NCI-H146 (cell line): ENCODE data around the gene C10orf90.

Source experiments
- DNase-seq: peaks from one replicate; lab custom pipeline; 2025; lab: John Stamatoyannopoulos, UW

Gene C10orf90, protein sequence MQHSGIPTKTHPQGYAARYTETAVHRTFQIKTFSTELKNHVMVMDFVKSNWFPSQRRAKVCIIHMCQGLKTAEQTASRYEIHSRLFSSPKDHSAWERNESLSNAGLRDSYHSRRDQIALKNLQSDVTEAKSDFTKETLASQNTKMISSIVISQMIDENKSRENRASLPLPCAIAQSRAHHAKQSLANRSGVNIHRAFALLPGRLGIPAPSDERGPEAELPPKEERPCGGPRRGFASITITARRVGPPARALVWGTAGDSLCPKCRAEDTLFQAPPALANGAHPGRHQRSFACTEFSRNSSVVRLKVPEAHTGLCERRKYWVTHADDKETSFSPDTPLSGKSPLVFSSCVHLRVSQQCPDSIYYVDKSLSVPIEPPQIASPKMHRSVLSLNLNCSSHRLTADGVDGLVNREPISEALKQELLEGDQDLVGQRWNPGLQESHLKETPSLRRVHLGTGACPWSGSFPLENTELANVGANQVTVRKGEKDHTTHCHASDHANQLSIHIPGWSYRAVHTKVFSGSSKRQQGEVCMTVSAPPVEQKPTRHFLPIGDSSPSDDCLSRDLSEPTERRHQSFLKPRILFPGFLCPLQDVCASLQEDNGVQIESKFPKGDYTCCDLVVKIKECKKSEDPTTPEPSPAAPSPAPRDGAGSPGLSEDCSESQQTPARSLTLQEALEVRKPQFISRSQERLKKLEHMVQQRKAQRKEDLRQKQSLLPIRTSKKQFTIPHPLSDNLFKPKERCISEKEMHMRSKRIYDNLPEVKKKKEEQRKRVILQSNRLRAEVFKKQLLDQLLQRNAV

GRCh38 chr10:126670056-126670894, at the start of gene C10orf90:
C10orf90 (minus strand) TSS chr10:126670693; CDS start chr10:126670480, 213 bp downstream.
- peak; percentile 26 for DNase-seq

GRCh38 chr10:126716366-126716765, 45.9 kb upstream of the C10orf90 start:
- DNase-seq = peak; percentile 36

GRCh38 chr10:126713594-126713993, 43.1 kb upstream of the C10orf90 start:
- DNase-seq = no peak

GRCh38 chr10:126712681-126713080, 42.2 kb upstream of the C10orf90 start:
- DNase-seq = peak; percentile 6

DNA sequence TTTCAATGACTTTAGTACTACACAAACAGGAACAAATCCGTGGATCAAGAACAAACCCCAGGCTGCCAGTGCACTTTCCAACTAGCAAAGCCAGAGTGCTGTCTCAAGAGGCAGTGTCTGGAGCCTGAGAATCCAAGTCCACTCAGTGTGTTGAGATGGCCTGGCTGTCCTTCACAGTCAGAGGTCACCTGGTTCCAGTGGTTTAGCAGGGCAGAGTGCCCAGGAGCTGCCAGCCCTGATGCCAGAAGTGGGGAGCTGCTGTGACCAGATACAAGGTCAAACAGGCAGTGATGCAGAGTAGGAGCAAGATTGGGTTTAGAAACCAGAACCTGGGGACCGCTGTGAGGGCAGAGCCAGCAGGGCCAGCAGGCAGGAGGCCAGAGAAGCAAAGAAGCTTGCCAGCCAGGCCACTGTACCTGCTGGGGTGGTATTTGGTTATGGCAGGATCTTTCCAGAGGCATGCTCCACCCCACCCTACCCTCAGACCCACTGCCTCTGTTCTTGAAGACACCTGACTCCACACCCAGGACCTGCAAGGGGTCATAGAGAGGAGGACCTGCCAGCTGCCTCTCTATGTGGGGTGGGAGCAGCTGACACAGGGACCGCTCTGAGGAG, 35.6 kb upstream of the C10orf90 start:
- no peak for DNase-seq

DNA sequence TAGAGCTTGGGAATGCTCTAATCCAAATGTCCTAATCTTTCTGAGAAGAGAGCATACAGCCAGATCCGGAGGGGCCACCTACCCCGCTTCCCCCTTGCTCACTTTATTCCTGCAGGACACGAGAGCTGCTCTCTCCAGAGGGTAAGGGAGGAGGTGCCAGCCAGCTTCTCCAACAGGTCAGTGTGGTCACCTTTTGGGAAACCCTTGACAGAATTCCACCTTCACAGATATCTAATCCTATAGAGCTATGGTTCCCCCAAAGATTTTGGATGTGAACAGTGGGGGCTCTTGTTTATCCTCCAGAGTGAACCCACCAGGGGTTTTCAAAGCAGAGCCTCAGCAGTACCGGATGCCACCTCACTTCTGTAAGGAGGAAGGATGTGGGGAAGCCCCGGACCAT, 34.6 kb upstream of the C10orf90 start:
- DNase-seq = no peak

DNA sequence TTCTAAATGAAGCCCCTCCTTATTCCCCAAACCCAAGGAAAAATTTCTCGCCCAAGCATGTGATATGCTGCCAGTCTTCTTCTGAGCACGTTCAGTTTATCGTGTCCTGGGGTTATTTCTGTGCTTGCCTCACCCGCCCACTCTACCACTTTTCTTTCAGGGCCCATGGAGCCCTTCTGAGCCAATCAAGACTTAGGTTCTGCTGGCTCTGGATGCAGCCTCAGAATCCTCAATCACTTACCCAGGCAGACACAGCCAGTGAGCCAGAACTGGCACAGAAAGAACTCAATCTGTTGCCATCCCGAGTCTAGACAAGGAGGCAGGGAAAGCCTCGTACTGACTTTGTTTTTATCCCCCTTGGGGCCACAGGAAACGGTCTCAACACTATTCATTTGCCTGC, 34.2 kb upstream of the C10orf90 start:
- DNase-seq = no peak

GRCh38 chr10:126702181-126702580, 31.7 kb upstream of the C10orf90 start:
- DNase-seq = no peak

DNA sequence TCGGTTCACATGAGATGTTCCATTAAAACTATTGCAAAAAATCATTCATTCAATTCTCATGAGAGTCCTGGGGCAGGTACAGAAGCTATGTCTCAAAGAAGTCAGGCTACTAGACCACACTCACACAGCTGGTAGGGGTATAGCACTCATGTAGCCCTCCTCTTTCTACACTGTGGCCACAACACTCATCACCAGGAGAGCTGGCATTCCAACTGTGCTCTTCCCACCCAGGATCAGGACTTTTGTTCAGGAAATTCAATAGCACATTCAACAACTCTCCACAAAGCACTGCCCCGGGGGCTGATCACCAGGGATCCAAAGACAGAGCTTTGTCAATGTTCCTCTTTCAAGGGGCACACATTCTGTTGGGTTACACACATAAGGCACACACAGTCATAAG, 31.0 kb upstream of the C10orf90 start:
- DNase-seq = peak; percentile 53

GRCh38 chr10:126696684-126697083, 26.2 kb upstream of the C10orf90 start:
- no peak for DNase-seq

- DNase-seq = no peak
Measured at GRCh38 chr10:126691456-126691855, 21.0 kb upstream of the C10orf90 start.

- DNase-seq = no peak
Measured at GRCh38 chr10:126690534-126690933, 20.0 kb upstream of the C10orf90 start.

- DNase-seq = no peak
Measured at GRCh38 chr10:126689461-126689994, 19.0 kb upstream of the C10orf90 start.

DNA sequence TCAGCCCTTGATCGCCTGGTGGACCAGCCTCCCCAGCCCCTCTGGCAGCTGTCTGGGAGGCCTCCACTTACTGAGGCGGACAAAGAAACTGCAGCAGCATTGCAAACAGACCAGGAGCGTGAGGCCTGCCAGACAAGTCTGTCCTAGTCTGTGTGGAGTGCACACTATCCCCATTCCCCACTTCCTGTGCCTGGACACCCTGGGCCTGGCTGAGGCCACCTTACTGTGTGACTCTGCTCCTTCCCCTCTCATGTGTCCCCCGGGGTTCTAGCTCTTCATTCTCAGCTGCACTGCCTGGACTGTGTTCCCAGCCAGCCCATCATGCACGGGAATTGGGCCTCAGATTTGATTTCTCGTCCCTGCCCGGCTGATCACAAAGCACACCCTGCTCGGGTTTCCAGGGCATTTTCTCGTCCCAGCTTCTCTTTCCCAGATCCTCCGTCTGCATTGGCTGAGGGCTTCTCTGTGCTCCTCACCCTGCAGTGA, 16.7 kb upstream of the C10orf90 start:
- DNase-seq = no peak

DNA sequence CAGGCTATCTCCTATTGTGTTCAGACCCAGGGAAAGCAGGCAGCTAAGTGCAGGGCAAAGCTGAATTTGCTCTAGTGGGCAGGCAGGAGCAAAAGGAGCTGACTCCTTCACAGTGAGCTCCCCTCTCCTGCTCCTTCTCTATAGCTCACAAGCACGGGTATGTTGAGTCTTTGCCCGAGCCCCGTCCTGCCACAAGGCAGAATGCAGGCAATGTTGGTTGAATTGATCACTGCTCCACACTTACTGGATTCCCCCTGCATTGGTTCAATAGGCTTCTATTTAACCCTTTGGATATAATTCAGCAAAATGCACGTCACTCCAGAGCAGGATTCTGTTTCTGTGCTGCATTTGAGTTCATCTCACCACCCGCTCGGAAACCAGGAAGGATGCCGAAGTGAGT, 16.2 kb upstream of the C10orf90 start:
- no peak for DNase-seq

GRCh38 chr10:126686268-126686667, 15.8 kb upstream of the C10orf90 start:
- no peak for DNase-seq

- DNase-seq = no peak
Measured at GRCh38 chr10:126685756-126686155, 15.3 kb upstream of the C10orf90 start.

GRCh38 chr10:126684171-126684745, 13.8 kb upstream of the C10orf90 start:
- no peak for DNase-seq

- no peak for DNase-seq
Measured at GRCh38 chr10:126683466-126683865, 13.0 kb upstream of the C10orf90 start.

- no peak for DNase-seq
Measured at GRCh38 chr10:126675656-126676438, 5.4 kb upstream of the C10orf90 start.
